OCI-LY7 (cell line): Measurements from ENCODE around the gene APBB2.

Experiments used
- EZH2phosphoT487 ChIP-seq: fragments of 200-600 bp; sonication (generic); IDR thresholded peaks from 2 replicates; pipeline ENCODE4 v1.6.1; 2018; ENCODE audit warnings: low read depth, borderline replicate concordance, mild to moderate bottlenecking, mixed run types, antibody characterized with exemption, low read length, moderate library complexity, mixed read lengths
- TF ChIP-seq, protein P1 (sequence below): fragments of 200-600 bp; sonication (generic); conservative IDR thresholded peaks from 2 replicates; pipeline ENCODE4 v1.5.1; 2014; ENCODE audit warnings: mild to moderate bottlenecking, antibody characterized with exemption, low read length, moderate library complexity, mixed read lengths

DNA sequence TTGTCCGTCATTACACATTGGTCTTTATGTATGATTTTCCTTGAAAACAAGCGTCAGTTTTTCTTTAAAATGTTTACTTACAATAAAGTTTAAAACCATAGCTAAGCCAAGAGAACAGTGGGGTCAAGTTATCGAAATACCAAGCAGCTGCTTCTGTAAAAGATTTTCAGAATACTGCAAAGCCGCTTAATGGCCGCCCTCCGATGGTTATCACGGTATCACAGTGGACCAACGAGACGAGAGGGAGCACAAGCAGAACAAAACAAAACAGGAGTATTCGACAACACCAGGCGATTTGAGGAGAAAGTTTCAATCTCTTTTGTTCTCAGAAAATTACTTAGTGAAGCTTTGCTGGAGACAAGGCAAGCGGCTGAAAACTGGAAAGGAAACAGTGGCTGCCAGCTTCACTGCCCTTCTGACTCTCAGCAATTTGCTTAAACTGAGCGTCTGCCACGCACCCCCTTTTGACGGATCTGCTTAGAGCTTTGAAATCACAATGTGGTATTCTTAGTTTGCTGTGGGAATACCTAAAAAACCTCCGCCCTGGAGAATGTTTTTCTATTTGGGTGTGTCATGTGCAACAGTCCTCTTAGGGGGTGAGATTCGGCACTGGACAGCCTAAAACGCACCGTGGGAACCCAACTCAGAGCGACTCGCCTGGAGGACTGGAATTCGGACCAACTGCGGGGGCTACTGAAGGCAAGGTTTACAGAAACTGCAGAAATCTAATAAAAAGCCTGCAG is 264.8 kb downstream of the APBB2 start:
- TF ChIP-seq, protein P1, sequence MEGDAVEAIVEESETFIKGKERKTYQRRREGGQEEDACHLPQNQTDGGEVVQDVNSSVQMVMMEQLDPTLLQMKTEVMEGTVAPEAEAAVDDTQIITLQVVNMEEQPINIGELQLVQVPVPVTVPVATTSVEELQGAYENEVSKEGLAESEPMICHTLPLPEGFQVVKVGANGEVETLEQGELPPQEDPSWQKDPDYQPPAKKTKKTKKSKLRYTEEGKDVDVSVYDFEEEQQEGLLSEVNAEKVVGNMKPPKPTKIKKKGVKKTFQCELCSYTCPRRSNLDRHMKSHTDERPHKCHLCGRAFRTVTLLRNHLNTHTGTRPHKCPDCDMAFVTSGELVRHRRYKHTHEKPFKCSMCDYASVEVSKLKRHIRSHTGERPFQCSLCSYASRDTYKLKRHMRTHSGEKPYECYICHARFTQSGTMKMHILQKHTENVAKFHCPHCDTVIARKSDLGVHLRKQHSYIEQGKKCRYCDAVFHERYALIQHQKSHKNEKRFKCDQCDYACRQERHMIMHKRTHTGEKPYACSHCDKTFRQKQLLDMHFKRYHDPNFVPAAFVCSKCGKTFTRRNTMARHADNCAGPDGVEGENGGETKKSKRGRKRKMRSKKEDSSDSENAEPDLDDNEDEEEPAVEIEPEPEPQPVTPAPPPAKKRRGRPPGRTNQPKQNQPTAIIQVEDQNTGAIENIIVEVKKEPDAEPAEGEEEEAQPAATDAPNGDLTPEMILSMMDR = no peak
- TF ChIP-seq EZH2phosphoT487 = no peak
